Body of pancreas (tissue), 4 donors: ENCODE results near the gene LIN7A. TPM values are rescaled to one million over a fixed set of nuclear protein-coding genes. Genes with fewer than 3 reads are reported as not detected.

ENCODE experiments used
- ATAC-seq: fragments of 150-250 bp; one replicate; pipeline ENCODE4 v1.9.1; 2016
- DNase-seq, 4 donors: peaks; one replicate each; pipeline ENCODE4 v3.0.0-alpha.2; 2019
- H3K27ac ChIP-seq, 4 donors: fragments of 200-600 bp; sonication (generic); 1 replicate in 3 of 4; 2 replicates in 1 of 4; pipeline versions ENCODE4 v1.5.1 to v1.6.1; 2016 to 2019; ENCODE audit warnings: mild to moderate bottlenecking in 1 of 4, mixed read lengths in 1 of 4, moderate library complexity in 1 of 4
- H3K27me3 ChIP-seq, 2 donors: fragments of 200-600 bp; sonication (generic); one replicate each; pipeline ENCODE4 v1.6.0; 2016; ENCODE audit warnings: mild to moderate bottlenecking in 1 of 2
- H3K36me3 ChIP-seq, 2 donors: fragments of 200-600 bp; sonication (generic); replicated peaks in 1 of 2; 2 replicates each; pipeline ENCODE4 v1.5.1; 2016; ENCODE audit warnings: low read depth in 2 of 2; ENCODE audit not compliant: insufficient read depth in 1 of 2
- H3K4me1 ChIP-seq: fragments of 200-600 bp; sonication (generic); one replicate; pipeline ENCODE4 v1.6.0; 2016
- H3K4me3 ChIP-seq, 2 donors: fragments of 200-600 bp; sonication (generic); 1 replicate in 1 of 2; 2 replicates in 1 of 2; pipeline ENCODE4 v1.5.1; 2016 to 2019
- H3K9me3 ChIP-seq, 3 donors: fragments of 200-600 bp; sonication (generic); 1 replicate in 2 of 3; 2 replicates in 1 of 3; pipeline ENCODE4 v1.5.1; 2016
- POLR2A ChIP-seq, 3 donors: fragments of 450-650 bp; IDR thresholded peaks; one replicate each; pipeline ENCODE4 v1.6.1; 2016; ENCODE audit warnings: antibody characterized with exemption in 3 of 3, mild to moderate bottlenecking in 2 of 3
- WGBS, 2 donors: methylation state at CpG; one replicate each; pipeline ENCODE4 v1.1.5; 2017; 5-methylcytosine and 5-hydroxymethylcytosine counted together
- intact Hi-C: fragments of 100-400 bp; cut with DNase I; formaldehyde crosslinking; loops from one replicate; pipeline ENCODE4 v1.15.1; 2023
- total RNA-seq, 2 donors: library from RNA; depleted of rRNA; stranded (reverse); fragments of >200 nt; gene quantifications; one replicate each; pipeline ENCODE4 v1.1.0, GENCODE V29; 2016
- TF ChIP-seq, protein P1 (sequence below), 7 experiments: fragments of 450-650 bp in 4 of 7; fragments of 200-600 bp in 3 of 7; sonication (generic) in 3 of 7; IDR thresholded peaks; one replicate each; pipeline ENCODE4 v1.5.1; 2016 to 2019; ENCODE audit warnings: antibody characterized with exemption in 7 of 7

LIN7A gene
- total RNA-seq, 2 donors from 2014 or later, result 0.66 to 1.0 TPM

DNA sequence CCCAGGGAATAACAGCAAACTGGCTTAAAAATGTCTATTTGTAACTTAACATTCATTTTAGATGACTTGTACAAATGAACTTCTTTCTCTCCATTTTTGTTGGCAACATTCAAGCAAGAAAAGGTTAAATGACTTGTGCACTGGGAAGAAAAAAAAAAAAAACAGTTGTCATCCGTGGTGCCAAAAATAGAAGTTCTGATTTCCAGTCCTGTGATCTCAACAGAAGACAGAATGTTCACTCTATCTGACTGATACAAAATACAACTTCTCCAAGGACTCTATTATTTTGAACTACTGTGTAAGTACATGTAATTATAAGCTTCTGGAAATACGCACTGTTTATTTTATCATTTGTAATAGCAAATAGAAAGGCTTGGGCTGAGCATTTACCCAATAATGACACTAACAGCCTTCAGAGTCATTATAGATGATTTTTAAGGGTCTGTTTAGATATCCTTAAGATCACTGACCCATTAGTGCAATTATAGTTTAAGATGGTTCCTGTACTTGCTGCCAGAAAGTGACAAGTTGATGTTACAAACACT, 59.9 kb downstream of the LIN7A start:
- H3K4me3 ChIP-seq, result no peak overlapping the region
- no peak for DNase-seq
- no peaks in the 10 kb centered on the region for H3K4me1 ChIP-seq
- H3K9me3 ChIP-seq, result no peaks in the 10 kb centered on the region
- ATAC-seq, result no peak
- WGBS, 2 donors, result 21 to 27% methylated on average over 2 of the region's 2 CpGs
- TF ChIP-seq, protein P1, sequence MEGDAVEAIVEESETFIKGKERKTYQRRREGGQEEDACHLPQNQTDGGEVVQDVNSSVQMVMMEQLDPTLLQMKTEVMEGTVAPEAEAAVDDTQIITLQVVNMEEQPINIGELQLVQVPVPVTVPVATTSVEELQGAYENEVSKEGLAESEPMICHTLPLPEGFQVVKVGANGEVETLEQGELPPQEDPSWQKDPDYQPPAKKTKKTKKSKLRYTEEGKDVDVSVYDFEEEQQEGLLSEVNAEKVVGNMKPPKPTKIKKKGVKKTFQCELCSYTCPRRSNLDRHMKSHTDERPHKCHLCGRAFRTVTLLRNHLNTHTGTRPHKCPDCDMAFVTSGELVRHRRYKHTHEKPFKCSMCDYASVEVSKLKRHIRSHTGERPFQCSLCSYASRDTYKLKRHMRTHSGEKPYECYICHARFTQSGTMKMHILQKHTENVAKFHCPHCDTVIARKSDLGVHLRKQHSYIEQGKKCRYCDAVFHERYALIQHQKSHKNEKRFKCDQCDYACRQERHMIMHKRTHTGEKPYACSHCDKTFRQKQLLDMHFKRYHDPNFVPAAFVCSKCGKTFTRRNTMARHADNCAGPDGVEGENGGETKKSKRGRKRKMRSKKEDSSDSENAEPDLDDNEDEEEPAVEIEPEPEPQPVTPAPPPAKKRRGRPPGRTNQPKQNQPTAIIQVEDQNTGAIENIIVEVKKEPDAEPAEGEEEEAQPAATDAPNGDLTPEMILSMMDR (IDR thresholded peaks at IDR 0.05), result no peak
- no peak for TF ChIP-seq POLR2A (IDR thresholded peaks at IDR 0.05)
- intact Hi-C loops, result no loop called here
- H3K27ac ChIP-seq, result no peak overlapping the region
- no peaks in the 10 kb centered on the region for H3K27me3 ChIP-seq
- H3K36me3 ChIP-seq, result no peaks in the 10 kb centered on the region

DNA sequence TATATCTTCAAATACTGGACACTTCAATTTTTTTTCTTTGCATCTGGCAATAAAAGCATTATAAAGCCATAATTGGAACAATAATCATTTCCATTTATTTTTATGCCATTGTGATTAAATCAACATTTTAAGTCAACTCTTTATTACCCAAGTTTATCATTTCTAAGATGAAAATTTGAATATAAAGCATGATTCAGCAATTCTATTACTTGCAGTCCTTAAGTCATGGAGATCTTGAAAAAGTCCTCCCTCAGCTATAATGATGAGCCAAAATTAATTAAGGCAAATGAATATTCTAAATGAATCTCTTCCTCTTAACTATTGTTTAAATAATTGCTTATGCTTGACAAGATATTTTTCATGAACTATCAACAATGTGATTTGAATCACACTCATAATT, 65.7 kb downstream of the LIN7A start:
- Histone ChIP-seq H3K4me3 (no peak overlapping the region), H3K27me3 (no peaks in the 10 kb centered on the region), H3K27ac (no peak overlapping the region), H3K4me1 (no peaks in the 10 kb centered on the region), H3K36me3 (no peaks in the 10 kb centered on the region), H3K9me3 (no peaks in the 10 kb centered on the region)
- DNase-seq (no peak), ATAC-seq (no peak)
- TF ChIP-seq, protein P1 (IDR thresholded peaks at IDR 0.05), result no peak
- no peak for TF ChIP-seq POLR2A (IDR thresholded peaks at IDR 0.05)
- intact Hi-C loops, result no loop called here

DNA sequence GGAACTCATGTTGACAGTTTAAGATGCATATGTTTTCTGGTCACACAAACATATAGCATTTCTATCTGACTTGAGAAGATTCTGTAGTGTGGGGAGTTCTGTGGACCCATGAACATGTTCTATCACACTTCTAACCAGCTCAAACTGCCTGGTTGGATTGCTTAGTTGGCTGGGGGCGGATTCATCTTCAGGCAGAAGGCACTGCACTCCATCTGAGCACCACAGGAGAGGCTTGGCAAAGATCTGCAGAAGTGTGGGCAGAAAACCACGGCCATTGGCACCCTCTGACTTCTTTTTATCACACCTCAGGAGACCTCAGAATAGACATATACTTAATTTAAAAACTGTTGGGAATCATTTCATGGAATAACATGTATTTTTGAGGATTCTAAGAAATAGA, 68.5 kb downstream of the LIN7A start:
- H3K9me3 ChIP-seq, result no peaks in the 10 kb centered on the region
- DNase-seq, result no peak
- H3K4me3 ChIP-seq, result no peak overlapping the region
- no peaks in the 10 kb centered on the region for H3K27me3 ChIP-seq
- H3K4me1 ChIP-seq, result no peaks in the 10 kb centered on the region
- no peak for ATAC-seq
- no peak for TF ChIP-seq POLR2A (IDR thresholded peaks at IDR 0.05)
- TF ChIP-seq, protein P1 (IDR thresholded peaks at IDR 0.05), result no peak
- 44 to 63% methylated on average over 2 of the region's 2 CpGs for WGBS, 2 donors
- intact Hi-C loops, result no loop called here
- H3K27ac ChIP-seq, result no peak overlapping the region
- H3K36me3 ChIP-seq, result no peaks in the 10 kb centered on the region

- intact Hi-C loops, result no loop called here
- DNase-seq, result no peak
These were observed 69.2 kb downstream of the LIN7A start for GRCh38 chr12:80868576-80868975.

GRCh38 chr12:80867941-80868340, 69.8 kb downstream of the LIN7A start:
- no peaks in the 10 kb centered on the region for H3K9me3 ChIP-seq
- ATAC-seq, result no peak
- intact Hi-C loops, result no loop called here
- no peaks in the 10 kb centered on the region for H3K27me3 ChIP-seq
- TF ChIP-seq, protein P1 (IDR thresholded peaks at IDR 0.05), result no peak
- TF ChIP-seq POLR2A (IDR thresholded peaks at IDR 0.05), result no peak
- no peak overlapping the region for H3K4me3 ChIP-seq
- H3K36me3 ChIP-seq, result no peaks in the 10 kb centered on the region
- H3K27ac ChIP-seq, result no peak overlapping the region
- 37 to 53% methylated on average over 3 of the region's 3 CpGs for WGBS, 2 donors
- no peak for DNase-seq
- H3K4me1 ChIP-seq, result no peaks in the 10 kb centered on the region

More at GRCh38 chr12:80868576-80868975, 69.2 kb downstream of the LIN7A start:
- TF ChIP-seq POLR2A (IDR thresholded peaks at IDR 0.05), result no peak
- TF ChIP-seq, protein P1 (IDR thresholded peaks at IDR 0.05), result no peak
- no peaks in the 10 kb centered on the region for H3K36me3 ChIP-seq
- ATAC-seq, result no peak
- H3K4me1 ChIP-seq, result no peaks in the 10 kb centered on the region
- no peak overlapping the region for H3K4me3 ChIP-seq
- WGBS, 2 donors, result 48 to 67% methylated on average over 1 of the region's 1 CpG
- H3K9me3 ChIP-seq, result no peaks in the 10 kb centered on the region
- H3K27ac ChIP-seq, result no peak overlapping the region
- H3K27me3 ChIP-seq, result no peaks in the 10 kb centered on the region
